H1 (cell line): ENCODE measurements around the gene TAS2R16. TPM values are rescaled to one million over a fixed set of nuclear protein-coding genes. Genes with fewer than 3 reads are reported as not detected.

Source experiments
- CTCF ChIA-PET: fragments of 300-600 bp; sonication (Branson Sonifier 250); formaldehyde crosslinking; loops from one replicate; lab custom pipeline; 2021; ENCODE audit not compliant: partially characterized antibody; lab: Charles Lee
- POLR2A ChIA-PET: fragments of 300-600 bp; sonication (Branson Sonifier 250); formaldehyde crosslinking; loops from one replicate; lab custom pipeline; 2021; ENCODE audit warnings: inconsistent platforms; ENCODE audit not compliant: partially characterized antibody; lab: Charles Lee
- DNase-seq, 2 experiments: peaks; one replicate each; pipeline versions ENCODE4 v3.0.0 to v3.0.0-alpha.2; 2010 to 2022; ENCODE audit warnings: low spot score in 2 of 2, low read depth in 1 of 2, mixed read lengths in 1 of 2
- FAIRE-seq: peaks from 2 replicates; lab custom pipeline; 2011; peaks lifted over from hg19 to GRCh38; lab: Jason Lieb, UNC
- H2AFZ ChIP-seq: 2 replicates; pipeline ENCODE4 v1.8.1; 2012; ENCODE audit warnings: low read length, inconsistent platforms
- H2AK5ac ChIP-seq: 2 replicates; pipeline ENCODE4 v1.6.1; 2013; ENCODE audit warnings: low read depth, low read length
- H2BK120ac ChIP-seq: replicated peaks from 2 replicates; pipeline ENCODE3; 2013; ENCODE audit warnings: low read depth, low read length, inconsistent platforms
- H2BK12ac ChIP-seq: 2 replicates; pipeline ENCODE4 v1.6.1; 2013; ENCODE audit warnings: low read depth, low read length
- H2BK15ac ChIP-seq: 2 replicates; pipeline ENCODE4 v1.6.1; 2013; ENCODE audit warnings: low read length
- H2BK20ac ChIP-seq: 2 replicates; pipeline ENCODE4 v1.6.1; 2013; ENCODE audit warnings: low read length
- H2BK5ac ChIP-seq: 2 replicates; pipeline ENCODE4 v1.6.1; 2013; ENCODE audit warnings: low read depth, low read length
- H3K14ac ChIP-seq: 2 replicates; pipeline ENCODE4 v1.6.1; 2013; ENCODE audit warnings: inconsistent platforms; ENCODE audit not compliant: insufficient read length
- H3K18ac ChIP-seq: 2 replicates; pipeline ENCODE4 v1.6.1; 2013; ENCODE audit warnings: low read length; ENCODE audit errors: extremely low read depth
- H3K23ac ChIP-seq: 2 replicates; pipeline ENCODE4 v1.6.1; 2013; ENCODE audit warnings: inconsistent platforms; ENCODE audit not compliant: insufficient read length
- H3K23me2 ChIP-seq: 2 replicates; pipeline ENCODE4 v1.6.1; 2013; ENCODE audit warnings: low read depth, low read length
- H3K27ac ChIP-seq: 2 replicates; pipeline ENCODE4 v1.6.1; 2011; ENCODE audit warnings: low read depth, low read length, inconsistent platforms
- H3K27me3 ChIP-seq, 4 experiments: replicated peaks in 1 of 4; 1 replicate in 1 of 4; 2 replicates in 3 of 4; pipeline versions ENCODE4 v1.6.1 to v1.8.1; 2011 to 2013; ENCODE audit warnings: low read length in 3 of 4, mild to moderate bottlenecking in 3 of 4, inconsistent platforms in 2 of 4, mixed read lengths in 2 of 4, moderate library complexity in 1 of 4; ENCODE audit not compliant: control insufficient read depth in 3 of 4, insufficient read depth in 3 of 4; ENCODE audit errors: extremely low read depth in 1 of 4
- H3K36me3 ChIP-seq, 4 experiments: 2 replicates each; pipeline versions ENCODE4 v1.6.1 to v1.8.1; 2011 to 2013; ENCODE audit warnings: mild to moderate bottlenecking in 4 of 4, low read length in 3 of 4, moderate library complexity in 2 of 4, control low read depth in 1 of 4, inconsistent platforms in 1 of 4; ENCODE audit not compliant: insufficient read depth in 4 of 4, control insufficient read depth in 2 of 4
- H3K4ac ChIP-seq: replicated peaks from 2 replicates; pipeline ENCODE3; 2013; ENCODE audit warnings: low read length, low read depth, mixed read lengths, inconsistent platforms; ENCODE audit not compliant: insufficient read length
- H3K4me1 ChIP-seq, 4 experiments: replicated peaks in 1 of 4; 1 replicate in 1 of 4; 2 replicates in 3 of 4; pipeline versions ENCODE4 v1.6.1 to v1.8.1; 2011 to 2013; ENCODE audit warnings: low read length in 3 of 4, inconsistent platforms in 2 of 4, mixed read lengths in 1 of 4; ENCODE audit not compliant: insufficient read depth in 4 of 4, control insufficient read depth in 3 of 4
- H3K4me2 ChIP-seq, 2 experiments: 2 replicates each; pipeline versions ENCODE4 v1.6.1 to v1.8.1; 2011 to 2013; ENCODE audit warnings: low read depth in 2 of 2, low read length in 2 of 2, control low read depth in 1 of 2, inconsistent platforms in 1 of 2, mild to moderate bottlenecking in 1 of 2; ENCODE audit not compliant: insufficient read depth in 1 of 2
- H3K4me3 ChIP-seq, 4 experiments: fragments of 200-600, 300-600 bp in 1 of 4; sonication (generic), shearing (Covaris generic), sonication (Bioruptor Twin) in 1 of 4; 2 replicates each; pipeline versions ENCODE4 v1.5.1 to v1.8.1; 2011 to 2016; ENCODE audit warnings: low read length in 4 of 4, low read depth in 3 of 4, control low read depth in 2 of 4, inconsistent platforms in 2 of 4, mild to moderate bottlenecking in 2 of 4, mixed read lengths in 1 of 4, moderate library complexity in 1 of 4; ENCODE audit not compliant: insufficient read depth in 2 of 4; ENCODE audit errors: extremely low read depth in 1 of 4
- H3K56ac ChIP-seq: replicated peaks from 2 replicates; pipeline ENCODE3; 2013; ENCODE audit warnings: low read depth, mild to moderate bottlenecking, mixed read lengths, low read length, inconsistent platforms; ENCODE audit not compliant: insufficient read length
- H3K79me1 ChIP-seq: 2 replicates; pipeline ENCODE4 v1.6.1; 2013; ENCODE audit warnings: low read depth, low read length, control low read depth
- H3K79me2 ChIP-seq, 2 experiments: 2 replicates each; pipeline versions ENCODE4 v1.6.1 to v1.8.1; 2012 to 2013; ENCODE audit warnings: low read length in 2 of 2, mild to moderate bottlenecking in 2 of 2, inconsistent platforms in 1 of 2; ENCODE audit not compliant: insufficient read depth in 2 of 2, control insufficient read depth in 1 of 2
- H3K9ac ChIP-seq, 4 experiments: replicated peaks in 1 of 4; 1 replicate in 1 of 4; 2 replicates in 3 of 4; pipeline versions ENCODE4 v1.6.1 to v1.8.1; 2011 to 2013; ENCODE audit warnings: low read depth in 3 of 4, low read length in 3 of 4, control low read depth in 2 of 4, mild to moderate bottlenecking in 2 of 4, moderate library complexity in 2 of 4, inconsistent platforms in 1 of 4; ENCODE audit errors: extremely low read depth in 1 of 4
- H3K9me3 ChIP-seq, 2 experiments: 2 replicates each; pipeline versions ENCODE4 v1.6.1 to v1.8.1; 2012 to 2013; ENCODE audit warnings: mild to moderate bottlenecking in 2 of 2, moderate library complexity in 2 of 2, control low read depth in 1 of 2, inconsistent platforms in 1 of 2, low read depth in 1 of 2, low read length in 1 of 2, mixed read lengths in 1 of 2; ENCODE audit not compliant: insufficient read depth in 2 of 2
- H4K20me1 ChIP-seq, 2 experiments: replicated peaks in 1 of 2; 2 replicates each; pipeline versions ENCODE3 to v1.8.1; 2011 to 2013; ENCODE audit warnings: inconsistent platforms in 2 of 2, low read length in 2 of 2, mild to moderate bottlenecking in 1 of 2; ENCODE audit not compliant: insufficient read depth in 2 of 2, control insufficient read depth in 1 of 2
- H4K5ac ChIP-seq: 2 replicates; pipeline ENCODE4 v1.6.1; 2013; ENCODE audit warnings: low read length, low read depth, mixed read lengths, inconsistent platforms; ENCODE audit not compliant: insufficient read length
- H4K8ac ChIP-seq: 2 replicates; pipeline ENCODE4 v1.8.0; 2013; ENCODE audit warnings: mild to moderate bottlenecking, moderate library complexity, low read length, inconsistent platforms; ENCODE audit not compliant: insufficient read depth; ENCODE audit errors: extremely low read depth
- H4K91ac ChIP-seq: replicated peaks from 2 replicates; pipeline ENCODE3; 2013; ENCODE audit warnings: low read length, mixed read lengths, inconsistent platforms; ENCODE audit not compliant: insufficient read length
- CEBPB ChIP-seq: IDR thresholded peaks from 2 replicates; pipeline ENCODE4 v1.6.1; 2012; ENCODE audit warnings: low read depth, low read length
- KDM4A ChIP-seq: IDR thresholded peaks from one replicate; pipeline ENCODE4 v1.7.1; 2012; ENCODE audit warnings: low read depth, mild to moderate bottlenecking, moderate library complexity, low read length, inconsistent platforms; ENCODE audit not compliant: severe bottlenecking
- POLR2AphosphoS5 ChIP-seq: IDR thresholded peaks from 2 replicates; pipeline ENCODE4 v1.6.1; 2011; ENCODE audit warnings: low read depth, low read length
- WGBS, 2 experiments: shearing (Covaris generic) in 1 of 2; methylation state at CpG; one replicate each; pipeline versions ENCODE4 v1.1.6 to v1.1.7; 2013 to 2015; ENCODE audit warnings: low lambda C conversion rate in 2 of 2, mixed read lengths in 2 of 2, inconsistent platforms in 1 of 2, low coverage in 1 of 2, missing lambda C conversion rate in 1 of 2; ENCODE audit not compliant: insufficient replicate concordance in 2 of 2, insufficient coverage in 1 of 2, insufficient read length in 1 of 2; ENCODE audit errors: extremely low coverage in 1 of 2, missing lambda C conversion rate in 1 of 2; 5-methylcytosine and 5-hydroxymethylcytosine counted together
- polyA plus RNA-seq, 7 experiments: library from polyadenylated mRNA; depleted of rRNA in 3 of 7; stranded (reverse) in 5 of 7; unstranded in 2 of 7; fragments of >200 nt in 5 of 7; fragments of 200-250 nt in 2 of 7; gene quantifications; 1 replicate in 5 of 7; 2 replicates in 1 of 7; 4 replicates in 1 of 7; pipeline versions ENCODE4 v1.2.1 to v1.2.3, GENCODE V29; 2011 to 2013; ENCODE audit warnings: missing spikeins in 2 of 7, mixed read lengths in 2 of 7
- total RNA-seq: library from RNA; stranded (reverse); fragmentation: NEBNext Ultra II Directional; extraction: Animal tissue kit (Norgen Biotek cat#: 25700); gene quantifications from 2 replicates; pipeline ENCODE4 v1.2.1, GENCODE V29; 2021

Gene TAS2R16
- total and polyA plus RNA-seq, 2 of the 8 experiments (the other 6 are each of a cell fraction or from before 2014, with no cell fraction given), result not detected

DNA sequence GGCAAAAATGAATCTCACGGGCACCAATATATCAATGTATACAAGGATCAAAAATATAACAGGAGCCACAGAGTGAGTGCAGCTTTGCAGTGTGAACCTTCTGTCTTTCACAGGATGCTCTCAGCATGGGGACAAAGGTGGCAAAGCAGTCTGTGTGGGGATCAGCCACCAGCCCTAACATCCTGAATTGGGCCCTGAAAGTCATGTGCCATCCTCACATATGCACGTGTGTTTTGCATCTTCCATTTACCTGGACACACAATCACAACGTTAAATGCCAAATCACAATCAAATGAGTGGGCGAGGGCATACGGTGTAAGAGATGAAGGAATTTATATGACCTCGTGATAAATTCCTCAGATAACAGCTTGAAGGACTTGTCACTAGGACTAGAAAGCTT, 6.5 kb downstream of the TAS2R16 start:
- Histone ChIP-seq H4K20me1 (no peaks in the 10 kb centered on the region), H3K4me3 (no peak overlapping the region), H2BK15ac (no peak overlapping the region), H3K9ac (no peak overlapping the region), H2BK20ac (no peak overlapping the region), H2BK12ac (no peak overlapping the region), H2AFZ (no peak overlapping the region), H3K56ac (no peak overlapping the region), H3K79me2 (no peaks in the 10 kb centered on the region), H4K5ac (no peak overlapping the region), H3K4ac (no peak overlapping the region), H3K36me3 (no peaks in the 10 kb centered on the region), H2BK5ac (no peak overlapping the region), H3K9me3 (no peaks in the 10 kb centered on the region), H3K23me2 (no peaks in the 10 kb centered on the region; the same call in 1 of the 2 replicates), H3K14ac (no peak overlapping the region), H2BK120ac (no peak overlapping the region), H3K4me1 (no peaks in the 10 kb centered on the region), H2AK5ac (no peak overlapping the region), H4K8ac (no peak overlapping the region), H3K23ac (no peak overlapping the region), H4K91ac (no peak overlapping the region), H3K18ac (no peak overlapping the region), H3K79me1 (no peaks in the 10 kb centered on the region), H3K27ac (no peak overlapping the region), H3K4me2 (no peak overlapping the region), H3K27me3 (no peaks in the 10 kb centered on the region)
- 94% methylated on average over 6 of the region's 6 CpGs; no CpG with 5 or more reads in 1 of the 2 experiments for WGBS, 2 experiments
- no peak for FAIRE-seq
- ChIA-PET CTCF (no interaction called here), POLR2A (no interaction called here)
- TF ChIP-seq CEBPB (no peak), KDM4A (no peak), POLR2AphosphoS5 (no peak)
- DNase-seq, result no peak
